SIG-M5 treated with dmso at 0.1 percent for 504 hours (cell line): ENCODE results near the gene ABRAXAS1.
"Not testable (repeated sequence)": the region's sequence is repeated elsewhere in the genome, so short reads cannot be mapped to it uniquely, and the experiment has no call there.

ENCODE experiments used
- DNase-seq: peaks from one replicate; lab custom pipeline; 2025; ENCODE audit not compliant: unreplicated experiment; lab: John Stamatoyannopoulos, UW

Gene ABRAXAS1

DNA sequence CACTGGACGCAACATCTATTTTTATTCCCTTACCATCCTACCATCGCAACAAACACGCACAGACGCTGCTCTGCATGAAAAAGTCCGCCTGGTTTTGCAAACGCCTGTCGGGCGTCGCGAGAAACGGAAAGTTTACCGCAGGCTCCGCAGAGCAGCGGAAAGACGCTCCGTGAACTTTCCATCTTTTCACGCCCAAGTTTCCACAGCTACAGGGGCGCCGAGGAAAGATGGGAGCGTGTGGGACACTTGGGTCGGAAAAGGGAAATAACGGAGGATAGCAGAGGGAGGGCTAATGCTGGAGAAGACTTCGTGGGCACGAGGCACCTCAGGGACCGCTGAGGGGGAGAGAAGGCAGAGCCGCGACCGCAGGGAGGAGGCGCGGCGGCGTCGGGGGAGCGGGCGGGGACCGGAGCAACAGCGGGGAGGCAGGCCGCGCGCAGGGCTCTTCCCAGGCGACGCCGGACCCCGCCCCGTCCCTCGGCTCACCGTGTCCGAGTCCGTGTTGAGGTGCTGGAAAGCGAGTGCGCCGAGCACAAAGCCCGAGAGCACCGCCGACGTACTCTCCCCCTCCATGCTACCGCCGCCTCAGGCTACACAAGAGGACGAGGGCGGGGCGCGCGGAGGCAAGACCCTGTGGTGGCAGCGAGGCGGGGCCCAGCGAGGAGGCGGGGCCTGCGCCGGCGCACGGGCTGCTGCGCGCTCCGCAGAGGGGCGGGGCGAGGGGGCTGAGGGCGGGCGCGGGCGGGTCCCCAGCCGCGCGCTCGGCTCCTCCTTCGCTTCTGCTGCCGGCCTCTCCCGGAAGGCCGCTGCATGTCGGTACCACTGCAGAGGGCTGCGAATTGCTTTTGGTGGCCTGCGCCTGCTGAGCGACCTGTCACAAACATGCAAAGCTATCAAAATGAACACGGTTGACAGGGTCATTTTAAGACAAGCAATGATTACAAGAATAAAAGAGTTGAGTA, at the start of gene ABRAXAS1:
TSS of gene ABRAXAS1 (minus strand) at position 601 of the 962 bp plus-strand sequence. CDS start at position 573, 28 bp downstream.
- DNase-seq, result peak; percentile 90

DNA sequence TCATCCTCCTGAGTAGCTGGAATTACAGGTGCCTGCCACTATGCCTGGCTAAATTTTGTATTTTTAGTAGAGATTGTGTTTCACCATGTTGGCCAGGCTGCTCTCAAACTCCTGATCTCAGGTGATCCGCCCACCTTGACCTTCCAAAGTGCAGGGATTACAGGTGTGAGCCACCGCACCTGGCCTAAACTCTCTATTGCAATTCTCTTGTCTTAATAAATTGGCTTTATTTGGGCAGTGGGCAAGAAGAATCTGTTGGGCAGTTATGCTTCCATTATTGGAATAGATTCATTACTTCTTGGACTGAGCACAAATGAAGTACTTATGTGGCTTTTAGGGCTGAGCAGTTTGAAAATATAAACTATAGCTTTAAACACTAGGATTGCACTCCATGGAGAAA, 42.8 kb upstream of the ABRAXAS1 start:
- no peak for DNase-seq

- DNase-seq, result no peak
Observed at GRCh38 chr4:83522239-83522638, 37.3 kb upstream of the ABRAXAS1 start.

DNA sequence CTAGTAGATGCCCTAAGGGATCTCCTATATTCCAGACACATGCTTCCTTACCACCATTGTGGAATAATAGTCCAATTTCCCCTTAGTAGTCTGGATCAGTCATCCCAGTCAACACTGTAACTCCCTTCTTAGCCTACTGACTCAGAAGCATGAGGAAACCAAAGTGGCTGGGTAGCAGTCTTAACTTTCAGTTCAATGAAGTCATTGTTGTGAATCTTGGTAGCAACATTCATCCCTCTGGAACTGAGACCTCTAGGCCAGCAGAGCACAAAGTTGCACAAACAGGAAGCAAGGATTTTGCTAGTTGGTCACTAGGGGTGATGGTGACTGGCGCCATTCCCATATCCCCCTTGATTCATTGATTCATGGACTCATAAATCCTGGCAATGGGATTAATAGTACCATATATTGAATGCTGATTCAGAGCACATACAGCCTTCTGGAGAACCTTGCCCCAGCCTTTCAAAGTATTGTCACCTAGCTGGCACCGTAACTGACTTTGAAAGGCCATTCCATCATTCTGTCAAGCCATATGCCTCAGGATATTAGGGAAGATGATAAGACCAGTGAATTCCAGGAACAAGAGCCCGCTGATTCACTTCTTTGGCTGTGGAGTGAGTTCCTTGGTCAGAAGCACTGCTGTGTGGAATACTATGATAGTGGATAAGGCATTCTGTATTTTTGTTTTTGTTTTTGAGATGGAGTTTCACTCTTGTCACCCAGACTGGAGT, 31.3 kb upstream of the ABRAXAS1 start:
- DNase-seq, result no peak

- no peak for DNase-seq
Observed at GRCh38 chr4:83510442-83510841, 25.5 kb upstream of the ABRAXAS1 start.

GRCh38 chr4:83509156-83509585, 24.3 kb upstream of the ABRAXAS1 start:
- DNase-seq, result peak; percentile 30

- no peak for DNase-seq
Observed at GRCh38 chr4:83504996-83505395, 20.1 kb upstream of the ABRAXAS1 start.

DNA sequence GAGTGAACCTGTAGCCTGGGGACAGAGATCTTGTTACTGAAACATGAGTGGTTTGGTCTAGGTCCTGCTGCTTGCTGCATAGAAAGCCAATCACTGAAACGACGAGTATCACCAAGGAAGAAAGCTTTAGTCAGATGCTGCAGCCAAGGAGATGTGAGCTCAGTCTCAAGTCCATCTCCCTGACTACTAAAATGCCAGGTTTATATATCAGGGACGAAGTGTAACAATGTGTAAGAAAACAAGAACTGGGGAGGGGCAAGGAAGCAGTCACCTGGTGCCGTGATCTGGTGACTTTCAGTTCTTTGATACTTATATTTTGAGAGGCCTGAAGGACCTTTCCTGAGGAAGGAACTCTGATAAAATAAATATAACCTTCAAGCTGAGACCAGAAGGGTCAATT, 19.6 kb upstream of the ABRAXAS1 start:
- no peak for DNase-seq

DNA sequence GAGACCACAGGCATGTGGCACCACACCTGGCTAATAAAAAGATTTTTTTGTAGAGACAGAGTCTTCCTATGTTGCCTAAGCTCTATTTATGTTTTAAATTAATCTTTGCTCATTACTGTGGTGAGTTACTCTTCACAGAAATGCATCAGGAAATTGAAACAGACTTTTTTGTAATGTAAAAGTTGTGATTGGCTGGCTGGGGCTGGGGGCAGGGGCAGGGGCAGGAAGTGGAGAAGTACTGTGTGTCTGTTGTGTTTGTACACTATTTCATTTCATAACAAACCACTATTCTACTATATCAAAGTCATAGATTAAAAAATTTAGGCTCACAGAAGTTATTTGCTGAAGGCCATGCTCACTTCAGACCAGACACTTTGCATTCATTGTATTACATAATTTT, 19.1 kb upstream of the ABRAXAS1 start:
- no peak for DNase-seq

- DNase-seq, result not testable (repeated sequence)
Observed at GRCh38 chr4:83501671-83502070, 16.8 kb upstream of the ABRAXAS1 start.

DNA sequence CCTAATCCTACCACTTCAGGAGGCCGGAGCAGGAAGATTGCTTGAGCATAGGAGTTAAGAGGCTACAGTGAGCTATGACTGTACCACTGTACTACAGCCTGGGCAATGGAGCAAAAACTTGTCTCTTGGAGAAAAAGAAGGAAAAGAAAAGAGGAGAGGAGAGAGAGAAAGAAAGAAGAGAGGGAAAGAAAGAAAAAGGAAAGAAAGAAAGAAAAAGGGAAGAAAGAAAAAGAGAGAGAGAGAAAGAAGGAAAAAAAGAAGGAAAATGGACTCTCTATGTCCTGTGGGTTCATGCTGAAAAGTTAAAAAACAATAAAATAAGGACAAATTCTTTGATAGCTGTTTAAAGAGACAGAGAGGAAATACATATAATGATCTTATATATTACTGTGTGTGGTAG, 13.3 kb upstream of the ABRAXAS1 start:
- no peak for DNase-seq

DNA sequence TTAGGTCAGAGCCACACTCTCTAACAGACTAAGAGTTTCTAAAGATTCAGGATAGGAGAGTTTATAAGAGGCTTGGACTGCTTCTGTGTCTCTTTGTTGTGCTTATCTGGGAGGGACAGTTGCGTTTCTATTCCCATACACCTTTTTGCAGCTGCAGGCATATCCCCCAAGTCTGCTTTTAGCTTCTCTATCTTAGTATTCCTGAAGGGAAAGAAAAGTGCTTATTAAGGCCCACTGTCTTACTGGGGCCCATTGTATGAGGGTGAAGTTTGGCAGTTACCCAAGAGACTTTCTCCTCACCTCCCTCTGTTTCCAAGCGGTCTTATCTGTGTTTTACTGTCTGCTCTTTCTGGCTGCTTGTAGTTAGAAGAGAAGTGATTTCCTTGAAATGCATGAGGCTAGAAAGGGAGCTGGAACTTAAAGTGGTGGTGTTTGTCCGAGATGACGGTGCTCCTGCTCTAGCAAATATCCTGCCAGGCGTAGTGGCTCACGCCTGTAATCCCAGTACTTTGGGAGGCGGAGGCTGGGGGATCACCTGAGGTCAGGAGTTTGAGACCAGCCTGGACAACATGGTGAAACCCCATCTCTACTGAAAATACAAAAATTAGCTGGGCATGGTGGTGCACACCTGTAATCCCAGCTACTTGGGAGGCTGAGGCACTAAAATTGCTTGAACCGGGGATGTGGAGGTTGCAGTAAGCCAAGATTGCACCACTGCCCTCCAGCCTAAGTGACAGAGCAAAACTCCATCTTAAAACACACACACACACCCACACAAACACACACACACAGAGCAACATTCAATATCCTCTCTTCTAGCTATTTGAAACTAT, 11.4 kb upstream of the ABRAXAS1 start:
- DNase-seq, result not testable (repeated sequence)

GRCh38 chr4:83490876-83491450, 6.1 kb upstream of the ABRAXAS1 start:
- DNase-seq, result peak; percentile 43

DNA sequence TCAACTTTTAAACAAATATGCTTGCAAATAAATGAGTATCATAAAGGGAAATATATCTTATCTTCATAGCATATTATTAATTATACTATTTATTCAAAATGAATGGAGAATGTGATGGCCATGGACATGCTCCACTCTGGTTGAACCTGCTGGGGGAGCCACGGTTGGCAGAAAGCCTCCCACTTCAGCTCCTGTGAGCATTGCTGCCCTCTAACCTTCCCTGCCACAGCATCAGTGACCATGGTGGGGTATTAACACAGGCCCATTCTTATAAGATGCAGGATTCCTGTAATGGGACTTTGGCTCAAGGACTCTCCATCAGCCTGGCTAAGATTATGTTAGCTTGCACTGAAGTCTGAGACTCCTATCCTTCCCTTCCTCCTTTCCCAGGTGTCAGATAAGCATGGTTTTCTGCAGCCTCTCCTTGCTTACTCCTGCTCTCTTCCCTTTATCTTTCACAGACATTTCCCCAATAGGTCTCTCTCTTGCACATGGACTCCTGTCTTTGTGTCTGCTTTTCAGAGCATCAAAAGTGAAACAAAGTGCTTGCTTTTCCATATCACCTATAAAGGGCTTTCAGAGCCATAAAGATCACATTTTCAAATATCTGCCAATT, 4.9 kb upstream of the ABRAXAS1 start:
- DNase-seq, result no peak

GRCh38 chr4:83486457-83487129, 1.7 kb upstream of the ABRAXAS1 start:
- DNase-seq, result no peak

- no peak for DNase-seq
Observed at GRCh38 chr4:83473966-83474365, 10.9 kb downstream of the ABRAXAS1 start.

DNA sequence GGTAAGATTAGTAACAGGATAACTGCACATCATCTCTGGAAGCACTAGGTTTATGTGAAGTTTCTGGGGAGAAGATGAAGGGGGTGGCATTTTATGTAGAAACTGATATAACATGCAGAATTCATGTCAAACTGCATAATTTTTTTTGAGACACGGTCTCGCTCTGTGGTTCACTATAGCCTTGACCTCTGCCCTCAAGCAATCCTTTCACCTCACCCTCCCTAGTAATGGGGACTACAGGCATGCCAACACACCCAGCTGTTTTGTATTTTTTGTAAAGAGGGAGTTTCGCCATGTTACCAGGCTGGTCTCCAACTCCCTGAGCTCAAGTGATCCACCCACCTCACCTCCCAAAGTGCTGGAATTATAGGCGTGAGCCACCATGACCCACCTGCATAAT, 11.5 kb downstream of the ABRAXAS1 start:
- no peak for DNase-seq

DNA sequence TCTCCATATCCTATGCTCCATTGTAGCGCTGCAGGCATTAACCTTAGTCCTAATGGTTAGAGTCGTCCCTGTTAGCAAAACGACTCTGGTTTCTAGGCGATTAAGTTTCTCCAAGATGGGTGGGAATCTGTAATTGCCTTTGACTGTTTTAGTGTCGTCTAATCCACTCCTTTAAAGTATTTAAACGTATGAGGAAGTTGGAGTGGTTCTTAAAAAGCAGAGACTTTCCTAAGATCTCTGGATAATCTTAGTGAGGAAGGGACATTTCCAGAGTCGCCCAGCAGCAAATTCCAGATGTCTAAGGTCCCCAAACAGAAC, 28.8 kb downstream of the ABRAXAS1 start:
- no peak for DNase-seq

DNA sequence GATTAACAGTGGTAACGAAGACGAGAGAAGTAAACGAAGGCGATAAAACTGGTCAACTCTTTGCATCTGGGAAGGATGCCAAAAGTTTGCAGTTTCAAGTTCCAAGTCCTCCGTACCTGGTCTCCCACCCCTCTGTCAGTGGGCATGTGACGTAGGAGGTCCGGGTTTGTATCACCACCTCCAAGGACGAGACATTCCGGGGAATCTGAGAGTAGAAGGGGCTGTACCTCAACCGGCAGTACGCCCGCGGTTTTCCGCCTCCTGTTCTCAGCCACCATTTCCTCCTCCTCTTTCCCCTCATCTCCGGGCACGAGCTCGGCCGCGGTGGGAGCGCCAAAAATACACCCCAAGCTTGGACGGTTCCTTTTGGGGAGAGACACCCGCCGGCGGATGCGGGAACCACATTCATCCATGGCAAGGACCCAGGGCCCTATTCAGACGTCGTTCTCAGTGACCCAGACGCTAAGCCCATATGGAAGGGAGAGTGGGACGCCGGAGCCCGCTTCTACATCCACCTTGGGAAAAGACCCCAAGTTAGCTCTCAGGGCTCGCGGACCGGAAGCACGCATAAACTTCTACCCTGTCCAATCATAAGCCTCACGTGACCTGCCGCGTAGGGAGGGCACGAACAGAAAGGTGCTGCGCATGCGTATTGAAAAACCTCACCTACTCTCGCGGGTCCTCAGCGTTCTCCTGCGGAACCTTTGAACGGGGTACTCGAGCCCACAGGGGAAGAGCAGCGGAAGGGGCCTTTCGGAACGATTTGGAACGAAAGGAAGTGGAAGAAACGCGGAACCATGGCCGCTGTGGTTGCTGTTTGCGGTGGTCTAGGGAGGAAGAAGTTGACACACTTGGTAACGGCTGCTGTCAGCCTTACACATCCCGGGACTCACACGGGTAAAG, 29.4 kb downstream of the ABRAXAS1 start, which contains the start of the genes HELQ and MRPS18C:
TSS of gene HELQ (minus strand) at position 543 of the 903 bp plus-strand sequence. CDS start at position 413, 130 bp downstream.
TSS of gene MRPS18C (plus strand) at position 778 of the 903 bp plus-strand sequence. CDS start at position 798, 20 bp downstream.
- peak; percentile 99 for DNase-seq
